H1 (cell line): ENCODE data around the gene CNNM4. TPM values are rescaled to one million over a fixed set of nuclear protein-coding genes. Genes with fewer than 3 reads are reported as not detected.

Experiments
- CTCF ChIA-PET: fragments of 300-600 bp; sonication (Branson Sonifier 250); formaldehyde crosslinking; loops from one replicate; lab custom pipeline; 2021; ENCODE audit not compliant: partially characterized antibody; lab: Charles Lee
- POLR2A ChIA-PET: fragments of 300-600 bp; sonication (Branson Sonifier 250); formaldehyde crosslinking; loops from one replicate; lab custom pipeline; 2021; ENCODE audit warnings: inconsistent platforms; ENCODE audit not compliant: partially characterized antibody; lab: Charles Lee
- DNase-seq, 2 experiments: peaks; one replicate each; pipeline versions ENCODE4 v3.0.0 to v3.0.0-alpha.2; 2010 to 2022; ENCODE audit warnings: low spot score in 2 of 2, low read depth in 1 of 2, mixed read lengths in 1 of 2
- FAIRE-seq: peaks from 2 replicates; lab custom pipeline; 2011; peaks lifted over from hg19 to GRCh38; lab: Jason Lieb, UNC
- H2AFZ ChIP-seq: 2 replicates; pipeline ENCODE4 v1.8.1; 2012; ENCODE audit warnings: low read length, inconsistent platforms
- H2AK5ac ChIP-seq: 2 replicates; pipeline ENCODE4 v1.6.1; 2013; ENCODE audit warnings: low read depth, low read length
- H2BK120ac ChIP-seq: replicated peaks from 2 replicates; pipeline ENCODE3; 2013; ENCODE audit warnings: low read depth, low read length, inconsistent platforms
- H2BK12ac ChIP-seq: 2 replicates; pipeline ENCODE4 v1.6.1; 2013; ENCODE audit warnings: low read depth, low read length
- H2BK15ac ChIP-seq: 2 replicates; pipeline ENCODE4 v1.6.1; 2013; ENCODE audit warnings: low read length
- H2BK20ac ChIP-seq: 2 replicates; pipeline ENCODE4 v1.6.1; 2013; ENCODE audit warnings: low read length
- H2BK5ac ChIP-seq: 2 replicates; pipeline ENCODE4 v1.6.1; 2013; ENCODE audit warnings: low read depth, low read length
- H3K14ac ChIP-seq: 2 replicates; pipeline ENCODE4 v1.6.1; 2013; ENCODE audit warnings: inconsistent platforms; ENCODE audit not compliant: insufficient read length
- H3K18ac ChIP-seq: 2 replicates; pipeline ENCODE4 v1.6.1; 2013; ENCODE audit warnings: low read length; ENCODE audit errors: extremely low read depth
- H3K23ac ChIP-seq: 2 replicates; pipeline ENCODE4 v1.6.1; 2013; ENCODE audit warnings: inconsistent platforms; ENCODE audit not compliant: insufficient read length
- H3K23me2 ChIP-seq: 2 replicates; pipeline ENCODE4 v1.6.1; 2013; ENCODE audit warnings: low read depth, low read length
- H3K27ac ChIP-seq: 2 replicates; pipeline ENCODE4 v1.6.1; 2011; ENCODE audit warnings: low read depth, low read length, inconsistent platforms
- H3K27me3 ChIP-seq, 4 experiments: replicated peaks in 1 of 4; 1 replicate in 1 of 4; 2 replicates in 3 of 4; pipeline versions ENCODE4 v1.6.1 to v1.8.1; 2011 to 2013; ENCODE audit warnings: low read length in 3 of 4, mild to moderate bottlenecking in 3 of 4, inconsistent platforms in 2 of 4, mixed read lengths in 2 of 4, moderate library complexity in 1 of 4; ENCODE audit not compliant: control insufficient read depth in 3 of 4, insufficient read depth in 3 of 4; ENCODE audit errors: extremely low read depth in 1 of 4
- H3K36me3 ChIP-seq, 4 experiments: 2 replicates each; pipeline versions ENCODE4 v1.6.1 to v1.8.1; 2011 to 2013; ENCODE audit warnings: mild to moderate bottlenecking in 4 of 4, low read length in 3 of 4, moderate library complexity in 2 of 4, control low read depth in 1 of 4, inconsistent platforms in 1 of 4; ENCODE audit not compliant: insufficient read depth in 4 of 4, control insufficient read depth in 2 of 4
- H3K4ac ChIP-seq: replicated peaks from 2 replicates; pipeline ENCODE3; 2013; ENCODE audit warnings: low read length, low read depth, mixed read lengths, inconsistent platforms; ENCODE audit not compliant: insufficient read length
- H3K4me1 ChIP-seq, 4 experiments: replicated peaks in 1 of 4; 1 replicate in 1 of 4; 2 replicates in 3 of 4; pipeline versions ENCODE4 v1.6.1 to v1.8.1; 2011 to 2013; ENCODE audit warnings: low read length in 3 of 4, inconsistent platforms in 2 of 4, mixed read lengths in 1 of 4; ENCODE audit not compliant: insufficient read depth in 4 of 4, control insufficient read depth in 3 of 4
- H3K4me2 ChIP-seq, 2 experiments: 2 replicates each; pipeline versions ENCODE4 v1.6.1 to v1.8.1; 2011 to 2013; ENCODE audit warnings: low read depth in 2 of 2, low read length in 2 of 2, control low read depth in 1 of 2, inconsistent platforms in 1 of 2, mild to moderate bottlenecking in 1 of 2; ENCODE audit not compliant: insufficient read depth in 1 of 2
- H3K4me3 ChIP-seq, 4 experiments: fragments of 200-600, 300-600 bp in 1 of 4; sonication (generic), shearing (Covaris generic), sonication (Bioruptor Twin) in 1 of 4; 2 replicates each; pipeline versions ENCODE4 v1.5.1 to v1.8.1; 2011 to 2016; ENCODE audit warnings: low read length in 4 of 4, low read depth in 3 of 4, control low read depth in 2 of 4, inconsistent platforms in 2 of 4, mild to moderate bottlenecking in 2 of 4, mixed read lengths in 1 of 4, moderate library complexity in 1 of 4; ENCODE audit not compliant: insufficient read depth in 2 of 4; ENCODE audit errors: extremely low read depth in 1 of 4
- H3K56ac ChIP-seq: replicated peaks from 2 replicates; pipeline ENCODE3; 2013; ENCODE audit warnings: low read depth, mild to moderate bottlenecking, mixed read lengths, low read length, inconsistent platforms; ENCODE audit not compliant: insufficient read length
- H3K79me1 ChIP-seq: 2 replicates; pipeline ENCODE4 v1.6.1; 2013; ENCODE audit warnings: low read depth, low read length, control low read depth
- H3K79me2 ChIP-seq, 2 experiments: 2 replicates each; pipeline versions ENCODE4 v1.6.1 to v1.8.1; 2012 to 2013; ENCODE audit warnings: low read length in 2 of 2, mild to moderate bottlenecking in 2 of 2, inconsistent platforms in 1 of 2; ENCODE audit not compliant: insufficient read depth in 2 of 2, control insufficient read depth in 1 of 2
- H3K9ac ChIP-seq, 4 experiments: replicated peaks in 1 of 4; 1 replicate in 1 of 4; 2 replicates in 3 of 4; pipeline versions ENCODE4 v1.6.1 to v1.8.1; 2011 to 2013; ENCODE audit warnings: low read depth in 3 of 4, low read length in 3 of 4, control low read depth in 2 of 4, mild to moderate bottlenecking in 2 of 4, moderate library complexity in 2 of 4, inconsistent platforms in 1 of 4; ENCODE audit errors: extremely low read depth in 1 of 4
- H3K9me3 ChIP-seq, 2 experiments: 2 replicates each; pipeline versions ENCODE4 v1.6.1 to v1.8.1; 2012 to 2013; ENCODE audit warnings: mild to moderate bottlenecking in 2 of 2, moderate library complexity in 2 of 2, control low read depth in 1 of 2, inconsistent platforms in 1 of 2, low read depth in 1 of 2, low read length in 1 of 2, mixed read lengths in 1 of 2; ENCODE audit not compliant: insufficient read depth in 2 of 2
- H4K20me1 ChIP-seq, 2 experiments: replicated peaks in 1 of 2; 2 replicates each; pipeline versions ENCODE3 to v1.8.1; 2011 to 2013; ENCODE audit warnings: inconsistent platforms in 2 of 2, low read length in 2 of 2, mild to moderate bottlenecking in 1 of 2; ENCODE audit not compliant: insufficient read depth in 2 of 2, control insufficient read depth in 1 of 2
- H4K5ac ChIP-seq: 2 replicates; pipeline ENCODE4 v1.6.1; 2013; ENCODE audit warnings: low read length, low read depth, mixed read lengths, inconsistent platforms; ENCODE audit not compliant: insufficient read length
- H4K8ac ChIP-seq: 2 replicates; pipeline ENCODE4 v1.8.0; 2013; ENCODE audit warnings: mild to moderate bottlenecking, moderate library complexity, low read length, inconsistent platforms; ENCODE audit not compliant: insufficient read depth; ENCODE audit errors: extremely low read depth
- H4K91ac ChIP-seq: replicated peaks from 2 replicates; pipeline ENCODE3; 2013; ENCODE audit warnings: low read length, mixed read lengths, inconsistent platforms; ENCODE audit not compliant: insufficient read length
- EP300 ChIP-seq, 2 experiments: IDR thresholded peaks; 1 replicate in 1 of 2; 2 replicates in 1 of 2; pipeline ENCODE4 v1.6.1; 2011 to 2012; ENCODE audit warnings: low read depth in 2 of 2, low read length in 2 of 2, mild to moderate bottlenecking in 2 of 2, borderline replicate concordance in 1 of 2, inconsistent platforms in 1 of 2, moderate library complexity in 1 of 2
- KDM1A ChIP-seq: fragments of 200-600, 300-600 bp; sonication (generic); IDR thresholded peaks from 2 replicates; pipeline ENCODE4 v1.7.1; 2016; ENCODE audit warnings: mild to moderate bottlenecking, low read length, borderline replicate concordance
- KDM5A ChIP-seq: fragments of 200-600 bp; IDR thresholded peaks from 2 replicates; pipeline ENCODE4 v1.7.1; 2012; ENCODE audit warnings: mild to moderate bottlenecking, low read length, inconsistent platforms, mixed read lengths
- SP4 ChIP-seq: IDR thresholded peaks from 2 replicates; pipeline ENCODE4 v1.6.1; 2012; ENCODE audit warnings: low read length, inconsistent platforms
- WGBS, 2 experiments: shearing (Covaris generic) in 1 of 2; methylation state at CpG; one replicate each; pipeline versions ENCODE4 v1.1.6 to v1.1.7; 2013 to 2015; ENCODE audit warnings: low lambda C conversion rate in 2 of 2, mixed read lengths in 2 of 2, inconsistent platforms in 1 of 2, low coverage in 1 of 2, missing lambda C conversion rate in 1 of 2; ENCODE audit not compliant: insufficient replicate concordance in 2 of 2, insufficient coverage in 1 of 2, insufficient read length in 1 of 2; ENCODE audit errors: extremely low coverage in 1 of 2, missing lambda C conversion rate in 1 of 2; 5-methylcytosine and 5-hydroxymethylcytosine counted together
- polyA plus RNA-seq, 7 experiments: library from polyadenylated mRNA; depleted of rRNA in 3 of 7; stranded (reverse) in 5 of 7; unstranded in 2 of 7; fragments of >200 nt in 5 of 7; fragments of 200-250 nt in 2 of 7; gene quantifications; 1 replicate in 5 of 7; 2 replicates in 1 of 7; 4 replicates in 1 of 7; pipeline versions ENCODE4 v1.2.1 to v1.2.3, GENCODE V29; 2011 to 2013; ENCODE audit warnings: missing spikeins in 2 of 7, mixed read lengths in 2 of 7
- total RNA-seq: library from RNA; stranded (reverse); fragmentation: NEBNext Ultra II Directional; extraction: Animal tissue kit (Norgen Biotek cat#: 25700); gene quantifications from 2 replicates; pipeline ENCODE4 v1.2.1, GENCODE V29; 2021
- TF ChIP-seq, protein P1 (sequence below): IDR thresholded peaks from 2 replicates; pipeline ENCODE4 v1.6.1; 2011; ENCODE audit warnings: low read length, improper control_type of control experiment
- TF ChIP-seq, protein P2 (sequence below): IDR thresholded peaks from 2 replicates; pipeline ENCODE4 v1.6.1; 2012; ENCODE audit warnings: inconsistent platforms
- TF ChIP-seq, protein P3 (sequence below): IDR thresholded peaks from 2 replicates; pipeline ENCODE4 v1.6.1; 2012; ENCODE audit warnings: low read length, inconsistent platforms

Gene CNNM4
- total and polyA plus RNA-seq, 2 of the 8 experiments (the other 6 are each of a cell fraction or from before 2014, with no cell fraction given): 10.3 to 11.0 TPM

DNA sequence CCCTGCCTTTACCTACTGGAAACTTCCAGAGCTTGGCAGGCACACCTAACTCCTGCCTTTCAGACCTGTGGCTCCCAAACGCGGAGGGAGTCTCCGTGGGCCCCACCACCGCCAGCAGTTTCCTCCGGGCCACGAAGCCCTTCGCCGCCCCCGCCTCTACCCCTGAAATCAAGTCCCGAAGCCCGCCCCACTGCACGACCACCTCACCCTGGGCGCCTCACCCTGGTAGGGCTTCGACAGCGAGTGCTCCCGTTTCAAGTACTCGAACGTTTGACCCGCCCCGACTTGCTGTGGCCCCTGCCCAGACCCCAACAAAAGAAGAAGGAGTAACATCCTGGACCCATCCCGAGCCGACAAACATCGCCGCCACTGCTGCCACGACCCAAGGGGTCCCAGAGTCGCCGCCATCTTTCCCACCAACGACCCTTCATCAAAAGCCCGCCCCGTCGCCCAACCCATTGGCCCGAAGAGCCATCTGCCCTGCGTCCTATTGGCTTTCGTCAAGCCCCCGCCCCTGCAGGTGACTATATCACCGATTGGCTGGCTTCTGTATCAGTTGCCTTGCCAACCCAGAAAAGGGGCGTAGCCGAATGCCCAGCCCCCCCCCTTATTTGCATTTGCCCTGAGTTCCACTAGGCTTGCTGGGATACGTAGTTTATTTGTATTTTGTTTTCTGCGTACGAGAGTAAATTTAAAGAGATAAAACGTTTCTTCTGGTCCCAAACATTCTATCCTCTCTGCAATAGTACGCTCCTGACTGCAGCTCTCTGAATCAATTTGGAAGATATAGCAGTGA, 20.9 kb upstream of the CNNM4 start, which contains the start of gene LMAN2L:
LMAN2L (minus strand) TSS at position 432 of the 796 bp plus-strand sequence; CDS start at position 408, 24 bp downstream.
- Histone ChIP-seq H3K4me2 (peak within 1 kb of the TSS; percentile 79 to 87), H2BK15ac (no peak within 1 kb of the TSS), H2BK5ac (0 out of 2 replicates have a peak within 1 kb of the TSS, but pooled peaks have one; percentile 52), H3K4ac (no peak within 1 kb of the TSS), H3K56ac (no peak within 1 kb of the TSS), H2AK5ac (no peak within 1 kb of the TSS), H3K23me2 (peaks cover 4% of the 10 kb centered on the region; the same call in 1 of the 2 replicates), H4K20me1 (no peaks in the 10 kb centered on the region), H3K18ac (no peak within 1 kb of the TSS), H4K91ac (no peak within 1 kb of the TSS), H2BK120ac (no peak within 1 kb of the TSS), H3K4me1 (peaks cover 0 to 3% (median 1%) of the 10 kb centered on the region in 4 experiments; a peak in 3 of 7 replicates), H3K9ac (peak within 1 kb of the TSS in 3 of 4 experiments; percentile 66 to 78 (median 73); a peak in 6 of 7 replicates), H3K23ac (no peak within 1 kb of the TSS), H3K79me2 (peaks cover 0 to 20% of the 10 kb centered on the region in 2 experiments; a peak in 2 of 4 replicates), H3K9me3 (no peaks in the 10 kb centered on the region), H3K4me3 (peak within 1 kb of the TSS; percentile 66 to 97 (median 77)), H3K14ac (no peak within 1 kb of the TSS), H3K79me1 (peaks cover 6% of the 10 kb centered on the region), H3K27ac (peak within 1 kb of the TSS; percentile 53), H2AFZ (peak within 1 kb of the TSS; percentile 87; the same call in 1 of the 2 replicates), H3K36me3 (peaks cover 2 to 21% (median 9%) of the 10 kb centered on the region in 4 experiments; a peak in 7 of 8 replicates), H4K8ac (peak within 1 kb of the TSS; percentile 96; the same call in 1 of the 2 replicates), H3K27me3 (no peaks in the 10 kb centered on the region), H2BK20ac (no peak within 1 kb of the TSS), H4K5ac (peak within 1 kb of the TSS; percentile 55), H2BK12ac (0 out of 2 replicates have a peak within 1 kb of the TSS, but pooled peaks have one; percentile 60)
- DNase-seq (peak; percentile 85 to 92), FAIRE-seq (no peak)
- POLR2A ChIA-PET: no interaction called here
- 2% methylated on average over 40 of the region's 43 CpGs; no CpG with 5 or more reads in 1 of the 2 experiments for WGBS, 2 experiments
- CTCF ChIA-PET: interaction anchor here (0.9 to 1.3 kb wide), 4 partner anchors 22 to 70 kb away, joined by 4 to 5 read pairs (median 4); no protein-coding TSS in a partner anchor
- TF ChIP-seq, protein P1, sequence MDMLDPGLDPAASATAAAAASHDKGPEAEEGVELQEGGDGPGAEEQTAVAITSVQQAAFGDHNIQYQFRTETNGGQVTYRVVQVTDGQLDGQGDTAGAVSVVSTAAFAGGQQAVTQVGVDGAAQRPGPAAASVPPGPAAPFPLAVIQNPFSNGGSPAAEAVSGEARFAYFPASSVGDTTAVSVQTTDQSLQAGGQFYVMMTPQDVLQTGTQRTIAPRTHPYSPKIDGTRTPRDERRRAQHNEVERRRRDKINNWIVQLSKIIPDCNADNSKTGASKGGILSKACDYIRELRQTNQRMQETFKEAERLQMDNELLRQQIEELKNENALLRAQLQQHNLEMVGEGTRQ: 0 out of 2 replicates have a peak, but pooled peaks have one; percentile 31
- TF ChIP-seq SP4 (no peak; the same call in 1 of the 2 replicates), KDM5A (peak; percentile 87), EP300 (IDR thresholded peaks at IDR 0.05; ENCODE audit: borderline replicate concordance in 1 of 2, low read depth in 2 of 2, low read length in 2 of 2) (no peak), KDM1A (no peak)
- TF ChIP-seq, protein P2, sequence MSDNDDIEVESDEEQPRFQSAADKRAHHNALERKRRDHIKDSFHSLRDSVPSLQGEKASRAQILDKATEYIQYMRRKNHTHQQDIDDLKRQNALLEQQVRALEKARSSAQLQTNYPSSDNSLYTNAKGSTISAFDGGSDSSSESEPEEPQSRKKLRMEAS: no peak
- TF ChIP-seq, protein P3, sequence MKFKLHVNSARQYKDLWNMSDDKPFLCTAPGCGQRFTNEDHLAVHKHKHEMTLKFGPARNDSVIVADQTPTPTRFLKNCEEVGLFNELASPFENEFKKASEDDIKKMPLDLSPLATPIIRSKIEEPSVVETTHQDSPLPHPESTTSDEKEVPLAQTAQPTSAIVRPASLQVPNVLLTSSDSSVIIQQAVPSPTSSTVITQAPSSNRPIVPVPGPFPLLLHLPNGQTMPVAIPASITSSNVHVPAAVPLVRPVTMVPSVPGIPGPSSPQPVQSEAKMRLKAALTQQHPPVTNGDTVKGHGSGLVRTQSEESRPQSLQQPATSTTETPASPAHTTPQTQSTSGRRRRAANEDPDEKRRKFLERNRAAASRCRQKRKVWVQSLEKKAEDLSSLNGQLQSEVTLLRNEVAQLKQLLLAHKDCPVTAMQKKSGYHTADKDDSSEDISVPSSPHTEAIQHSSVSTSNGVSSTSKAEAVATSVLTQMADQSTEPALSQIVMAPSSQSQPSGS: no peak
